Osteocyte (in vitro differentiated cells): ENCODE data around the gene LYPD1. TPM values are rescaled to one million over a fixed set of nuclear protein-coding genes. Genes with fewer than 3 reads are reported as not detected.
A peak's percentile ranks its signal among the peaks of the same experiment; 100 is the strongest.

ENCODE experiments used
- DNase-seq: peaks from one replicate; pipeline ENCODE4 v3.0.0; 2021; ENCODE audit warnings: mixed read lengths; ENCODE audit not compliant: unreplicated experiment; ENCODE audit errors: extremely low spot score
- H3K27ac Mint-ChIP-seq: one replicate; pipeline ENCODE4 v1.8.0; 2021; ENCODE audit warnings: mild to moderate bottlenecking, mixed read lengths; ENCODE audit not compliant: unreplicated experiment
- H3K27me3 Mint-ChIP-seq: one replicate; pipeline ENCODE4 v1.8.0; 2021; ENCODE audit warnings: mixed read lengths; ENCODE audit not compliant: unreplicated experiment
- H3K36me3 Mint-ChIP-seq: one replicate; pipeline ENCODE4 v1.8.0; 2021; ENCODE audit warnings: mixed read lengths; ENCODE audit not compliant: unreplicated experiment
- H3K4me1 Mint-ChIP-seq: one replicate; pipeline ENCODE4 v1.8.0; 2021; ENCODE audit warnings: mixed read lengths; ENCODE audit not compliant: unreplicated experiment
- H3K4me3 Mint-ChIP-seq: one replicate; pipeline ENCODE4 v1.8.0; 2021; ENCODE audit warnings: mild to moderate bottlenecking, moderate library complexity, mixed read lengths; ENCODE audit not compliant: unreplicated experiment
- H3K9me3 Mint-ChIP-seq: one replicate; pipeline ENCODE4 v1.8.0; 2021; ENCODE audit warnings: mixed read lengths; ENCODE audit not compliant: unreplicated experiment
- CTCF ChIP-seq: fragments of 200-600 bp; sonication (generic); IDR thresholded peaks from 2 replicates; pipeline ENCODE4 v1.5.0; 2021; ENCODE audit warnings: antibody characterized with exemption, mild to moderate bottlenecking, moderate library complexity
- total RNA-seq: library from RNA; stranded (reverse); gene quantifications from 2 replicates; pipeline ENCODE4 v1.2.1, GENCODE V29; 2021

Gene LYPD1
- total RNA-seq, 1 donor from 2014 or later = 0.19 TPM

- no peak for TF ChIP-seq CTCF
- H3K36me3 Mint-ChIP-seq = no peaks in the 10 kb centered on the region
- H3K4me3 Mint-ChIP-seq = no peak overlapping the region
- no peak overlapping the region for H3K27ac Mint-ChIP-seq
- no peaks in the 10 kb centered on the region for H3K27me3 Mint-ChIP-seq
- H3K9me3 Mint-ChIP-seq = peaks cover 11% of the 10 kb centered on the region
- no peaks in the 10 kb centered on the region for H3K4me1 Mint-ChIP-seq
- no peak for DNase-seq
Observed at GRCh38 chr2:132633635-132634034, 36.4 kb downstream of the LYPD1 start.

GRCh38 chr2:132632000-132632649 is 37.9 kb downstream of the LYPD1 start:
- no peak for TF ChIP-seq CTCF
- DNase-seq = no peak
- Mint-ChIP-seq H3K4me3 (no peak overlapping the region), H3K9me3 (peaks cover 11% of the 10 kb centered on the region), H3K36me3 (no peaks in the 10 kb centered on the region), H3K4me1 (no peaks in the 10 kb centered on the region), H3K27me3 (no peaks in the 10 kb centered on the region), H3K27ac (no peak overlapping the region)

GRCh38 chr2:132627536-132627935 is 42.5 kb downstream of the LYPD1 start:
- Mint-ChIP-seq H3K27me3 (no peaks in the 10 kb centered on the region), H3K9me3 (peaks cover 3% of the 10 kb centered on the region), H3K4me3 (no peak overlapping the region), H3K27ac (no peak overlapping the region), H3K36me3 (no peaks in the 10 kb centered on the region), H3K4me1 (no peaks in the 10 kb centered on the region)
- peak; percentile 32 for DNase-seq
- no peak for TF ChIP-seq CTCF

- Mint-ChIP-seq H3K27me3 (no peaks in the 10 kb centered on the region), H3K27ac (no peak overlapping the region), H3K4me3 (no peak overlapping the region), H3K4me1 (no peaks in the 10 kb centered on the region), H3K36me3 (no peaks in the 10 kb centered on the region), H3K9me3 (peaks cover 3% of the 10 kb centered on the region)
- TF ChIP-seq CTCF = no peak
- peak; percentile 72 for DNase-seq
Observed at GRCh38 chr2:132623096-132623839, 46.7 kb downstream of the LYPD1 start.

- Mint-ChIP-seq H3K4me1 (no peaks in the 10 kb centered on the region), H3K27ac (no peak overlapping the region), H3K9me3 (peaks cover 3% of the 10 kb centered on the region), H3K27me3 (no peaks in the 10 kb centered on the region), H3K4me3 (no peak overlapping the region), H3K36me3 (no peaks in the 10 kb centered on the region)
- peak; percentile 63 for DNase-seq
- TF ChIP-seq CTCF = no peak
Observed at GRCh38 chr2:132621131-132621875, 48.7 kb downstream of the LYPD1 start.
